Endothelial cell of umbilical vein (primary cell): Measurements from ENCODE around the gene KRT12. TPM values are rescaled to one million over a fixed set of nuclear protein-coding genes. Genes with fewer than 3 reads are reported as not detected.

Experiments
- BruUV-seq: library from RNA; stranded (reverse); fragments of 400-500 nt; replicated peaks from 2 replicates; lab custom pipeline; 2021; lab: Mats Ljungman, UMichigan
- CTCF ChIA-PET: fragments of 300-600, 350-600 bp; sonication (Branson Sonifier 250); formaldehyde crosslinking; loops from one replicate; lab custom pipeline; 2021; ENCODE audit warnings: antibody characterized with exemption, inconsistent platforms; lab: Charles Lee
- POLR2A ChIA-PET: fragments of 300-600, 350-600 bp; sonication (Branson Sonifier 250); formaldehyde crosslinking; loops from one replicate; lab custom pipeline; 2021; ENCODE audit warnings: antibody characterized with exemption, inconsistent platforms; lab: Charles Lee
- DNase-seq: peaks from one replicate; pipeline ENCODE4 v3.0.0-alpha.2; 2011; ENCODE audit warnings: low read depth, low spot score
- FAIRE-seq: peaks from 2 replicates; lab custom pipeline; 2011; peaks lifted over from hg19 to GRCh38; lab: Jason Lieb, UNC
- H2AFZ ChIP-seq: 2 replicates; pipeline ENCODE4 v1.6.0; 2012; ENCODE audit warnings: low read depth, low read length, control low read depth, inconsistent platforms
- H3K27ac ChIP-seq: 2 replicates; pipeline ENCODE4 v1.5.1; 2011; ENCODE audit warnings: low read depth, mild to moderate bottlenecking, control low read depth, low read length, moderate library complexity; ENCODE audit not compliant: insufficient read depth
- H3K27me3 ChIP-seq, 2 experiments: 2 replicates each; pipeline versions ENCODE4 v1.6.0 to v1.6.1; 2011; ENCODE audit warnings: low read length in 2 of 2, mixed read lengths in 1 of 2; ENCODE audit not compliant: control insufficient read depth in 2 of 2, insufficient read depth in 2 of 2
- H3K36me3 ChIP-seq, 2 experiments: 2 replicates in 1 of 2; 3 replicates in 1 of 2; pipeline ENCODE4 v1.5.1; 2011; ENCODE audit warnings: low read length in 2 of 2, mild to moderate bottlenecking in 1 of 2, moderate library complexity in 1 of 2; ENCODE audit not compliant: control insufficient read depth in 2 of 2, insufficient read depth in 2 of 2; ENCODE audit errors: extremely low read depth in 1 of 2
- H3K4me1 ChIP-seq: 3 replicates; pipeline ENCODE4 v1.5.1; 2011; ENCODE audit warnings: mild to moderate bottlenecking, low read length; ENCODE audit not compliant: control insufficient read depth, insufficient read depth; ENCODE audit errors: extremely low read depth
- H3K4me2 ChIP-seq: 2 replicates; pipeline ENCODE4 v1.6.1; 2011; ENCODE audit warnings: low read length, control low read depth, mixed read lengths; ENCODE audit not compliant: insufficient read depth
- H3K4me3 ChIP-seq, 3 experiments: fragments of 200-600 bp in 1 of 3; sonication (generic), shearing (Covaris generic) in 1 of 3; replicated peaks in 1 of 3; 2 replicates each; pipeline ENCODE4 v1.5.1; 2011 to 2016; ENCODE audit warnings: control low read depth in 3 of 3, low read length in 3 of 3, mild to moderate bottlenecking in 2 of 3, inconsistent platforms in 1 of 3, low read depth in 1 of 3, moderate library complexity in 1 of 3; ENCODE audit not compliant: insufficient read depth in 1 of 3
- H3K79me2 ChIP-seq: 2 replicates; pipeline ENCODE4 v1.6.0; 2012; ENCODE audit warnings: low read length, inconsistent platforms; ENCODE audit not compliant: control insufficient read depth, insufficient read depth
- H3K9ac ChIP-seq: replicated peaks from 2 replicates; pipeline ENCODE3; 2011; ENCODE audit warnings: low read length, control low read depth; ENCODE audit not compliant: insufficient read depth; ENCODE audit errors: extremely low read depth
- H3K9me1 ChIP-seq: replicated peaks from 3 replicates; pipeline ENCODE4 v1.6.0; 2011; ENCODE audit warnings: mild to moderate bottlenecking, low read length; ENCODE audit not compliant: control insufficient read depth, insufficient read depth; ENCODE audit errors: extremely low read depth
- H3K9me3 ChIP-seq: replicated peaks from 2 replicates; pipeline ENCODE4 v1.5.1; 2012; ENCODE audit warnings: low read length, inconsistent platforms; ENCODE audit not compliant: control insufficient read depth, insufficient read depth
- H4K20me1 ChIP-seq: replicated peaks from 2 replicates; pipeline ENCODE3; 2011; ENCODE audit warnings: mild to moderate bottlenecking, low read length; ENCODE audit not compliant: control insufficient read depth, insufficient read depth; ENCODE audit errors: extremely low read depth
- CTCF ChIP-seq, 2 donors: IDR thresholded peaks; 1 replicate in 1 of 2; 2 replicates in 1 of 2; pipeline ENCODE4 v1.5.1; 2011; ENCODE audit warnings: low read length in 2 of 2, mild to moderate bottlenecking in 2 of 2, moderate library complexity in 2 of 2, control low read depth in 1 of 2, inconsistent platforms in 1 of 2, low read depth in 1 of 2; ENCODE audit not compliant: insufficient read depth in 1 of 2; ENCODE audit errors: extremely low read depth in 1 of 2
- FOS ChIP-seq: IDR thresholded peaks from 2 replicates; pipeline ENCODE4 v1.6.1; 2011; ENCODE audit warnings: mild to moderate bottlenecking, low read length, moderate library complexity, borderline replicate concordance; ENCODE audit not compliant: insufficient read depth
- GATA2 ChIP-seq: IDR thresholded peaks from 2 replicates; pipeline ENCODE4 v1.7.0; 2011; ENCODE audit warnings: low read depth, mild to moderate bottlenecking, moderate library complexity, mixed read lengths, low read length; ENCODE audit not compliant: insufficient read length, insufficient read depth
- JUN ChIP-seq: IDR thresholded peaks from 2 replicates; pipeline ENCODE4 v1.6.1; 2011; ENCODE audit warnings: borderline replicate concordance, low read depth; ENCODE audit not compliant: insufficient read length, insufficient read depth
- MAX ChIP-seq: IDR thresholded peaks from 2 replicates; pipeline ENCODE4 v1.6.1; 2011; ENCODE audit not compliant: insufficient read depth, insufficient read length
- MYC ChIP-seq: IDR thresholded peaks from one replicate; pipeline ENCODE4 v1.6.1; 2011; ENCODE audit warnings: mild to moderate bottlenecking, low read depth, low read length
- POLR2AphosphoS5 ChIP-seq: IDR thresholded peaks from 2 replicates; pipeline ENCODE4 v1.6.1; 2012; ENCODE audit warnings: low read depth, mild to moderate bottlenecking, control low read depth, low read length, moderate library complexity; ENCODE audit not compliant: insufficient read depth
- dilution Hi-C: fragments of 300-500 bp; cut with MboI; formaldehyde crosslinking; loops from one replicate; pipeline ENCODE4 v1.15.0; 2019; ENCODE audit warnings: low sequenced_read_pairs; ENCODE audit not compliant: extremely low pct_ligation_motif_present
- intact Hi-C: fragments of 100-400 bp; cut with micrococcal nuclease; formaldehyde crosslinking; loops from one replicate; pipeline ENCODE4 v1.10.0; 2022
- polyA plus RNA-seq, 4 experiments: library from polyadenylated mRNA; depleted of rRNA in 3 of 4; stranded (reverse) in 3 of 4; unstranded in 1 of 4; fragments of >200 nt; gene quantifications; 2 replicates each; pipeline versions ENCODE4 v1.2.1 to v1.2.3, GENCODE V29; 2011 to 2012; ENCODE audit warnings: missing spikeins in 1 of 4
- total RNA-seq: library from RNA; stranded (reverse); gene quantifications from 2 replicates; pipeline ENCODE4 v1.2.3, GENCODE V29; 2021

The KRT12 gene
- total and polyA plus RNA-seq, 2 donors (not counting 3 experiments of a cell fraction or from before 2014, with no cell fraction given): not detected

DNA sequence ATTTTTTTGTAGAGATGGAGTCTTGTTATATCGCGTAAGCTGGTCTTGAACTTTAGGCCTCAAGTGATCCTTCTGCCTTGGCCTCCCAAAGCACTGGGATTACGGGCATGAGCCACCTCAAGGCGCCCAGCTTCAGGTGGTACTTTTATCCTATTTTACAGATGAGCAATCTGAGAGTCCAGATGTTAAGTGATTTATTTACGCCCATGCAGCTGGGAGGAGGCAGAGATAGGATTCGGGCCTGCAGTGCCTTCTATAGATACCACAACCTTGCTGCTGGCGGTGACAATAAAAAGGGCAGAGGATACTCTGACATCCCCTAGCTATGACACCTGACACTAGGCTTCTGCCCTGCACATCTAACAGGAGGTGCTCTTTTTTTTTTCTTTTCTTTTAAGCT is 4.3 kb upstream of the KRT12 start:
- Histone ChIP-seq H4K20me1 (no peaks in the 10 kb centered on the region), H3K9me1 (no peaks in the 10 kb centered on the region), H2AFZ (no peak overlapping the region), H3K4me2 (no peak overlapping the region), H3K4me3 (no peak overlapping the region), H3K27ac (no peak overlapping the region), H3K4me1 (no peaks in the 10 kb centered on the region), H3K9ac (no peak overlapping the region), H3K36me3 (no peaks in the 10 kb centered on the region), H3K9me3 (no peaks in the 10 kb centered on the region), H3K27me3 (peaks cover 7 to 25% of the 10 kb centered on the region in 2 experiments), H3K79me2 (no peaks in the 10 kb centered on the region)
- intact Hi-C loops (no loop called here), dilution Hi-C loops (no loop called here)
- CTCF ChIA-PET: interaction anchor here (0.9 to 1.4 kb wide), 4 partner anchors 8 to 791 kb away, joined by 3 to 6 read pairs (median 4); no protein-coding TSS in a partner anchor
- no TSS peak for BruUV-seq
- TF ChIP-seq MAX (no peak), POLR2AphosphoS5 (no peak), JUN (no peak), CTCF (IDR thresholded peaks at IDR 0.05; ENCODE audit: extremely low read depth in 1 of 2, insufficient read depth in 1 of 2, low read depth in 1 of 2, low read length in 2 of 2) (no peak), GATA2 (no peak)
- DNase-seq: no peak
- FAIRE-seq: no peak
- POLR2A ChIA-PET: no interaction called here

GRCh38 chr17:40870136-40870535 is 3.1 kb upstream of the KRT12 start:
- intact Hi-C loops (no loop called here), dilution Hi-C loops (no loop called here)
- no peaks in the 10 kb centered on the region for H4K20me1 ChIP-seq
- no peaks in the 10 kb centered on the region for H3K9me3 ChIP-seq
- H3K9me1 ChIP-seq: no peaks in the 10 kb centered on the region
- H3K36me3 ChIP-seq: no peaks in the 10 kb centered on the region
- ChIA-PET CTCF (no interaction called here), POLR2A (no interaction called here)
- TF ChIP-seq GATA2 (no peak), POLR2AphosphoS5 (no peak), CTCF (IDR thresholded peaks at IDR 0.05; ENCODE audit: extremely low read depth in 1 of 2, insufficient read depth in 1 of 2, low read depth in 1 of 2, low read length in 2 of 2) (no peak), MYC (no peak), FOS (no peak)
- no peak overlapping the region for H3K9ac ChIP-seq
- H3K4me2 ChIP-seq: no peak overlapping the region
- peaks cover 6 to 28% of the 10 kb centered on the region in 2 experiments for H3K27me3 ChIP-seq
- no peak for FAIRE-seq
- H2AFZ ChIP-seq: no peak overlapping the region
- no peak overlapping the region for H3K27ac ChIP-seq
- BruUV-seq: no TSS peak
- DNase-seq: no peak
- no peaks in the 10 kb centered on the region for H3K4me1 ChIP-seq
- no peaks in the 10 kb centered on the region for H3K79me2 ChIP-seq
- no peak overlapping the region for H3K4me3 ChIP-seq
